ENCODE measurements around the gene CHAF1B.
"Not testable (repeated sequence)": the region's sequence is repeated elsewhere in the genome, so short reads cannot be mapped to it uniquely, and the experiment has no call there.

CHAF1B gene

GRCh38 chr21:36385233-36386030 is at the start of gene CHAF1B:
Gene CHAF1B (plus strand): TSS chr21:36385392. CDS start chr21:36386137, 745 bp downstream.
- H2AFZ ChIP-seq = peak within 1 kb of the TSS; percentile 87
- H3K36me3 ChIP-seq (ENCODE audit: control insufficient read depth, insufficient read depth, low read length) = no peaks in the 10 kb centered on the region
- no peaks in the 10 kb centered on the region for H3K27me3 ChIP-seq (ENCODE audit: control insufficient read depth, insufficient read depth, low read length)
- H3K9ac ChIP-seq = no peak within 1 kb of the TSS
- peak within 1 kb of the TSS; percentile 81 for H3K4me2 ChIP-seq (ENCODE audit: low read length)
- H3K9me3 ChIP-seq (ENCODE audit: control insufficient read depth, low read length) = no peaks in the 10 kb centered on the region
- H3K4me1 ChIP-seq = no peaks in the 10 kb centered on the region
- no peaks in the 10 kb centered on the region for H3K79me2 ChIP-seq
- H3K4me3 ChIP-seq (ENCODE audit: low read depth, low read length) = peak within 1 kb of the TSS; percentile 62
- TF ChIP-seq CTCF (IDR thresholded peaks at IDR 0.05) = no peak
- no peak within 1 kb of the TSS for H3K27ac ChIP-seq

GRCh38 chr21:36337099-36337509 is 48.1 kb upstream of the CHAF1B start:
- no peak overlapping the region for H3K4me2 ChIP-seq (ENCODE audit: low read length)
- H3K27me3 ChIP-seq (ENCODE audit: control insufficient read depth, insufficient read depth, low read length) = no peaks in the 10 kb centered on the region
- H3K79me2 ChIP-seq = peaks cover 7% of the 10 kb centered on the region
- peaks cover 4% of the 10 kb centered on the region for H3K4me1 ChIP-seq
- H3K36me3 ChIP-seq (ENCODE audit: control insufficient read depth, insufficient read depth, low read length) = no peaks in the 10 kb centered on the region
- H2AFZ ChIP-seq = no peak overlapping the region
- no peaks in the 10 kb centered on the region for H3K9me3 ChIP-seq (ENCODE audit: control insufficient read depth, low read length)
- TF ChIP-seq CTCF (IDR thresholded peaks at IDR 0.05) = no peak
- no peak overlapping the region for H3K4me3 ChIP-seq (ENCODE audit: low read depth, low read length)
- no peak overlapping the region for H3K27ac ChIP-seq
- H3K9ac ChIP-seq = no peak overlapping the region

GRCh38 chr21:36338975-36339374 is 46.2 kb upstream of the CHAF1B start:
- Histone ChIP-seq H2AFZ (no peak overlapping the region), H3K27ac (no peak overlapping the region), H3K9me3 (ENCODE audit: control insufficient read depth, low read length) (no peaks in the 10 kb centered on the region), H3K79me2 (peaks cover 6% of the 10 kb centered on the region), H3K4me2 (ENCODE audit: low read length) (no peak overlapping the region), H3K36me3 (ENCODE audit: control insufficient read depth, insufficient read depth, low read length) (no peaks in the 10 kb centered on the region), H3K9ac (no peak overlapping the region), H3K4me1 (no peaks in the 10 kb centered on the region), H3K27me3 (ENCODE audit: control insufficient read depth, insufficient read depth, low read length) (no peaks in the 10 kb centered on the region), H3K4me3 (ENCODE audit: low read depth, low read length) (no peak overlapping the region)
- no peak for TF ChIP-seq CTCF (IDR thresholded peaks at IDR 0.05)

DNA sequence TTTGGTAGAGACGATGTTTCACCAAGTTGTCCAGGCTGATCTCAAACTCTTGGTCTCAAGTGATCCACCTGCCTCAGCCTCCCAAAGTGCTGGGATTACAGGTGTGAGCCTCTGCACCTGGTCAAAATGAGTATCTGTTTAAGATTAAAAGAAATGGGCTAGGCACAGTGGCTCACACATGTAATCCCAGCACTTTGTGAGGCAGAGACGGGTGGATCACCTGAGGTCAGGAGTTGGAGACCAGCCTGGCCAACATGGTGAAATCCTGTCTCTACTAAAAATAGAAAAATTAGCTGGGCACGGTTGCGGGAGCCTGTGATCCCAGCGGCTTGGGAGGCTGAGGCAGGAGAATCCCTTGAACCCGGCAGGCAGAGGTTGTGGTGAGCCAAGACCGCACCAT is 42.6 kb upstream of the CHAF1B start:
- not testable (repeated sequence) for H3K27me3 ChIP-seq (ENCODE audit: control insufficient read depth, insufficient read depth, low read length); H3K4me1 ChIP-seq; H3K36me3 ChIP-seq (ENCODE audit: control insufficient read depth, insufficient read depth, low read length); H2AFZ ChIP-seq; H3K9ac ChIP-seq; H3K27ac ChIP-seq; H3K4me3 ChIP-seq (ENCODE audit: low read depth, low read length); H3K4me2 ChIP-seq (ENCODE audit: low read length); H3K79me2 ChIP-seq; H3K9me3 ChIP-seq (ENCODE audit: control insufficient read depth, low read length)

DNA sequence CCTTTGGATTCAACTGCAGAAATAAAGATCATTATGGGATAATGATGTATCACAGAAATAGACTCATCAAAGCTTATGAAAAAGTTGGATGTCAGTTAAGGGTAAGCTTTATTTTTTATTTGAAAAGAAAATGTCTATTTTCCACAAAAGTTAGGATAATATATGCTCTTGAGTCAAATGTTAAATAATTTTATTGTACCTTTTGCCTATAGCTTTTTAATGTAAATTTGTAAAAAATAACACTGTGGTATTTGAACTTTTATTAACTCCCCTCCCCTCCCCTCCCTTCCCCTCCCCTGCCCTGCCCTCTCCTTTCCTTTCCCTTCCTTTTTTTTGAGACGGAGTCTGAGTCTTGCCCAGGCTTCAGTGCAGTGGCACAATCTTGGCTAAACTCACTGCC is 40.3 kb upstream of the CHAF1B start:
- no peak overlapping the region for H3K4me3 ChIP-seq (ENCODE audit: low read depth, low read length)
- H3K9me3 ChIP-seq (ENCODE audit: control insufficient read depth, low read length) = no peaks in the 10 kb centered on the region
- H3K4me2 ChIP-seq (ENCODE audit: low read length) = no peak overlapping the region
- H3K9ac ChIP-seq = no peak overlapping the region
- H3K27me3 ChIP-seq (ENCODE audit: control insufficient read depth, insufficient read depth, low read length) = no peaks in the 10 kb centered on the region
- no peaks in the 10 kb centered on the region for H3K79me2 ChIP-seq
- no peaks in the 10 kb centered on the region for H3K4me1 ChIP-seq
- no peak overlapping the region for H3K27ac ChIP-seq
- H2AFZ ChIP-seq = no peak overlapping the region
- TF ChIP-seq CTCF (IDR thresholded peaks at IDR 0.05) = no peak
- H3K36me3 ChIP-seq (ENCODE audit: control insufficient read depth, insufficient read depth, low read length) = no peaks in the 10 kb centered on the region
